ENCODE data around the gene NLRC4. TPM values are rescaled to one million over a fixed set of nuclear protein-coding genes. Genes with fewer than 3 reads are reported as not detected.

The NLRC4 gene
- total RNA-seq, 2 experiments from 2014 or later = 0.11 TPM; not detected in 1

GRCh38 chr2:32231959-32232358, 32.7 kb downstream of the NLRC4 start:
- intact Hi-C loops (cut with DNase I, micrococcal nuclease) = no loop called here
- H3K36me3 Mint-ChIP-seq (ENCODE audit: low read depth) = no peaks in the 10 kb centered on the region
- Histone ChIP-seq H3K27ac (ENCODE audit: low read depth in 1 of 2, low read length in 2 of 2) (no peak overlapping the region), H3K4me3 (ENCODE audit: low read length) (no peak overlapping the region), H3K27me3 (ENCODE audit: control insufficient read depth in 1 of 2, insufficient read depth in 2 of 2, low read length in 2 of 2) (no peaks in the 10 kb centered on the region), H3K9me3 (ENCODE audit: control insufficient read depth in 1 of 2, insufficient read depth in 1 of 2, low read length in 2 of 2) (no peaks in the 10 kb centered on the region), H3K4me1 (ENCODE audit: insufficient read depth, low read length) (no peaks in the 10 kb centered on the region), H3K36me3 (ENCODE audit: insufficient read depth, low read length) (no peaks in the 10 kb centered on the region)
- H3K27me3 Mint-ChIP-seq = no peaks in the 10 kb centered on the region
- DNase-seq (no peak), ATAC-seq (ENCODE audit: poor library complexity) (no peak)
- ChIA-PET POLR2A (no interaction called here), CTCF (no interaction called here)
- no peaks in the 10 kb centered on the region for H3K9me3 Mint-ChIP-seq
- no peak for TF ChIP-seq CTCF (IDR thresholded peaks at IDR 0.05)
- H3K27ac Mint-ChIP-seq = no peak overlapping the region
- H3K4me1 Mint-ChIP-seq (ENCODE audit: low read depth) = no peaks in the 10 kb centered on the region
- no peak overlapping the region for H3K4me3 Mint-ChIP-seq

- Histone ChIP-seq H3K27me3 (ENCODE audit: control insufficient read depth in 1 of 2, insufficient read depth in 2 of 2, low read length in 2 of 2) (no peaks in the 10 kb centered on the region), H3K4me1 (ENCODE audit: insufficient read depth, low read length) (no peaks in the 10 kb centered on the region), H3K27ac (ENCODE audit: low read depth in 1 of 2, low read length in 2 of 2) (no peak overlapping the region), H3K36me3 (ENCODE audit: insufficient read depth, low read length) (peaks cover 11% of the 10 kb centered on the region), H3K9me3 (ENCODE audit: control insufficient read depth in 1 of 2, insufficient read depth in 1 of 2, low read length in 2 of 2) (no peaks in the 10 kb centered on the region), H3K4me3 (ENCODE audit: low read length) (no peak overlapping the region)
- Mint-ChIP-seq H3K27me3 (no peaks in the 10 kb centered on the region), H3K4me1 (ENCODE audit: low read depth) (no peaks in the 10 kb centered on the region), H3K27ac (no peak overlapping the region), H3K4me3 (no peak overlapping the region), H3K9me3 (no peaks in the 10 kb centered on the region), H3K36me3 (ENCODE audit: low read depth) (peaks cover 10% of the 10 kb centered on the region)
- DNase-seq (no peak), ATAC-seq (ENCODE audit: poor library complexity) (no peak)
- intact Hi-C loops (cut with DNase I, micrococcal nuclease) = no loop called here
- CTCF ChIA-PET = no interaction called here
- POLR2A ChIA-PET = no interaction called here
- TF ChIP-seq CTCF (IDR thresholded peaks at IDR 0.05) = no peak
Measured at GRCh38 chr2:32229635-32230034, 35.1 kb downstream of the NLRC4 start.

GRCh38 chr2:32228181-32228580, 36.5 kb downstream of the NLRC4 start:
- peaks cover 16% of the 10 kb centered on the region for H3K36me3 ChIP-seq (ENCODE audit: insufficient read depth, low read length)
- H3K4me3 Mint-ChIP-seq = no peak overlapping the region
- H3K27ac Mint-ChIP-seq = no peak overlapping the region
- H3K9me3 Mint-ChIP-seq = no peaks in the 10 kb centered on the region
- no peaks in the 10 kb centered on the region for H3K27me3 Mint-ChIP-seq
- ChIA-PET POLR2A (no interaction called here), CTCF (no interaction called here)
- H3K36me3 Mint-ChIP-seq (ENCODE audit: low read depth) = peaks cover 22% of the 10 kb centered on the region
- H3K27ac ChIP-seq (ENCODE audit: low read depth in 1 of 2, low read length in 2 of 2) = no peak overlapping the region
- no peak for TF ChIP-seq CTCF (IDR thresholded peaks at IDR 0.05)
- no peaks in the 10 kb centered on the region for H3K4me1 ChIP-seq (ENCODE audit: insufficient read depth, low read length)
- H3K4me3 ChIP-seq (ENCODE audit: low read length) = no peak overlapping the region
- H3K9me3 ChIP-seq (ENCODE audit: control insufficient read depth in 1 of 2, insufficient read depth in 1 of 2, low read length in 2 of 2) = no peaks in the 10 kb centered on the region
- intact Hi-C loops (cut with DNase I, micrococcal nuclease) = no loop called here
- DNase-seq = no peak
- no peak for ATAC-seq (ENCODE audit: poor library complexity)
- no peaks in the 10 kb centered on the region for H3K4me1 Mint-ChIP-seq (ENCODE audit: low read depth)
- no peaks in the 10 kb centered on the region for H3K27me3 ChIP-seq (ENCODE audit: control insufficient read depth in 1 of 2, insufficient read depth in 2 of 2, low read length in 2 of 2)
